Measurements from ENCODE around the gene PLXNA4. TPM values are rescaled to one million over a fixed set of nuclear protein-coding genes. Genes with fewer than 3 reads are reported as not detected.
A peak's percentile ranks its signal among the peaks of the same experiment; 100 is the strongest.

Gene PLXNA4
- total and polyA plus RNA-seq, 2 experiments from 2014 or later, result 0.08 to 0.80 TPM

DNA sequence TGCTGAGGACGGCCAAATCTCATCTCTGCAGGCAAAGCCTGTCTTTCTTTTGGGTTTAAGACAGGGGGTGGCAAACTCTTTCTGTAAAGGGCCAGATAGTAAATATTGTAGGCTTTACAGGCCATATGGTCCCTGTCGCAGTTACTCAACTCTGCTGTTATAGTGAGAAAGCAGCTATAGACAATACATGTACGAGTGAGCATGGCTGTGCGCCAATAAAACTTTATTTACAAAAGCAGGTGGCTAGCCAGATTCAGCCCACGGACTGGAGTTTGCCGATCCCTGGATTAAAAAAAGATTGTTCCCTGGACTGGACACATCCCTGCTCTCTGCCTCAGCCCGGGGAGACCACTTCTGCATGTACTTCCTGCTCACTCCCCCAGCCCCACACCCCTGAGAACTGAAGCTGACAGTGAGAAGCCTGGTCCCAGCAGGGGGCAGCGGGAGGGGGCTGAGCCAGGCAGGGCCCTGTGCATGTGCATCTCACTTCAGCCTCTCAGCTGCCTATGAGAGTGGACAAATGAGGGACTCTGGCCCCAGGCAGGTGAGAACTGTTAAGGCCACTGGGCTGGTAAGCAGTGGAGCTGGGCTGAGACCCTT, 392.4 kb downstream of the PLXNA4 start:
- Mint-ChIP-seq H3K27ac (no peak overlapping the region), H3K4me1 (peaks cover 32% of the 10 kb centered on the region), H3K9me3 (peaks cover 22% of the 10 kb centered on the region), H3K36me3 (ENCODE audit: low read depth) (peaks cover 22% of the 10 kb centered on the region), H3K4me3 (no peak overlapping the region), H3K27me3 (ENCODE audit: insufficient read depth, low read depth, poor library complexity) (peaks cover 12% of the 10 kb centered on the region)
- no peak for TF ChIP-seq EZH2phosphoT487 (IDR thresholded peaks at IDR 0.05; ENCODE audit: unreplicated experiment)
- no peak for TF ChIP-seq JUNB (IDR thresholded peaks at IDR 0.05; ENCODE audit: unreplicated experiment)
- TF ChIP-seq, protein P1, sequence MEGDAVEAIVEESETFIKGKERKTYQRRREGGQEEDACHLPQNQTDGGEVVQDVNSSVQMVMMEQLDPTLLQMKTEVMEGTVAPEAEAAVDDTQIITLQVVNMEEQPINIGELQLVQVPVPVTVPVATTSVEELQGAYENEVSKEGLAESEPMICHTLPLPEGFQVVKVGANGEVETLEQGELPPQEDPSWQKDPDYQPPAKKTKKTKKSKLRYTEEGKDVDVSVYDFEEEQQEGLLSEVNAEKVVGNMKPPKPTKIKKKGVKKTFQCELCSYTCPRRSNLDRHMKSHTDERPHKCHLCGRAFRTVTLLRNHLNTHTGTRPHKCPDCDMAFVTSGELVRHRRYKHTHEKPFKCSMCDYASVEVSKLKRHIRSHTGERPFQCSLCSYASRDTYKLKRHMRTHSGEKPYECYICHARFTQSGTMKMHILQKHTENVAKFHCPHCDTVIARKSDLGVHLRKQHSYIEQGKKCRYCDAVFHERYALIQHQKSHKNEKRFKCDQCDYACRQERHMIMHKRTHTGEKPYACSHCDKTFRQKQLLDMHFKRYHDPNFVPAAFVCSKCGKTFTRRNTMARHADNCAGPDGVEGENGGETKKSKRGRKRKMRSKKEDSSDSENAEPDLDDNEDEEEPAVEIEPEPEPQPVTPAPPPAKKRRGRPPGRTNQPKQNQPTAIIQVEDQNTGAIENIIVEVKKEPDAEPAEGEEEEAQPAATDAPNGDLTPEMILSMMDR (conservative IDR thresholded peaks at IDR 0.05; ENCODE audit: low read depth in 2 of 2), result peak in 1 of 2 experiments; percentile 20; a peak in 1 of 4 replicates
- Histone ChIP-seq H3K27me3 (ENCODE audit: insufficient read depth) (no peaks in the 10 kb centered on the region), H3K4me2 (no peak overlapping the region), H4K20me1 (replicated peaks; ENCODE audit: insufficient read depth) (no peaks in the 10 kb centered on the region), H3K27ac (ENCODE audit: low read depth) (no peak overlapping the region), H3K4me1 (ENCODE audit: insufficient read depth) (peaks cover 20% of the 10 kb centered on the region), H3K79me2 (replicated peaks; ENCODE audit: insufficient read depth) (no peaks in the 10 kb centered on the region), H2AFZ (peak overlapping the region; percentile 63; the same call in 1 of the 2 replicates), H3F3A (replicated peaks; ENCODE audit: low read depth) (0 out of 2 replicates have a peak, but pooled peaks cover 4% of the 10 kb centered on the region), H3K36me3 (ENCODE audit: insufficient read depth) (0 out of 2 replicates have a peak, but pooled peaks cover 3% of the 10 kb centered on the region), H3K4me3 (no peak overlapping the region), H3K9me2 (ENCODE audit: insufficient read depth) (no peaks in the 10 kb centered on the region)
- no peak; the same call in 2 of the 3 replicates for ATAC-seq
- DNase-seq (ENCODE audit: low spot score), result peak; percentile 43

DNA sequence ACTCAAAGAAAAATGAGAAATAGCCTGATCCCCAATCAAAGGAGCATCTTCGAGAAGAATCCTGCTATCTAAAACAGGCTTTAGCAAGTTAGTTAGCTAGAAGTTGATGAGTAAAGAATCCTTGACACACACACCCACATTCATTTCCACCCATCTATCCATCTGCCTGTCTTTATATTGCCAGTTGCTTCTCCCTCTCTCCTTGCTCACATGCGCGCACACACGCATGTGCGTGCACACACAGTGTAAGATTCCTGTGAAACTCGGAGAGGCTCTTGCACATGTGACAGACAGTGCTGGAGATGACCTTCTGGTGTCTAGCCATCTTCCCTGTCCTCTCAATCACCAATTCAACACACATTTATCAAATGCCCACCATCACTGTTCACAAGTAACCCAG, 393.3 kb downstream of the PLXNA4 start:
- H3K36me3 Mint-ChIP-seq (ENCODE audit: low read depth), result peaks cover 20% of the 10 kb centered on the region
- H3K4me3 ChIP-seq, result no peak overlapping the region
- DNase-seq (ENCODE audit: low spot score) (no peak), ATAC-seq (no peak)
- no peaks in the 10 kb centered on the region for H3K79me2 ChIP-seq (replicated peaks; ENCODE audit: insufficient read depth)
- peaks cover 10% of the 10 kb centered on the region for H3K27me3 Mint-ChIP-seq (ENCODE audit: insufficient read depth, low read depth, poor library complexity)
- no peaks in the 10 kb centered on the region for H3K9me2 ChIP-seq (ENCODE audit: insufficient read depth)
- no peak overlapping the region for H2AFZ ChIP-seq
- peaks cover 25% of the 10 kb centered on the region for H3K4me1 Mint-ChIP-seq
- H4K20me1 ChIP-seq (replicated peaks; ENCODE audit: insufficient read depth), result no peaks in the 10 kb centered on the region
- H3K27ac ChIP-seq (ENCODE audit: low read depth), result no peak overlapping the region
- 0 out of 2 replicates have a peak, but pooled peaks cover 4% of the 10 kb centered on the region for H3F3A ChIP-seq (replicated peaks; ENCODE audit: low read depth)
- H3K27me3 ChIP-seq (ENCODE audit: insufficient read depth), result no peaks in the 10 kb centered on the region
- H3K4me1 ChIP-seq (ENCODE audit: insufficient read depth), result peaks cover 15% of the 10 kb centered on the region
- H3K27ac Mint-ChIP-seq, result no peak overlapping the region
- no peak overlapping the region for H3K4me3 Mint-ChIP-seq
- no peak overlapping the region for H3K4me2 ChIP-seq
- 0 out of 2 replicates have a peak, but pooled peaks cover 3% of the 10 kb centered on the region for H3K36me3 ChIP-seq (ENCODE audit: insufficient read depth)
- H3K9me3 Mint-ChIP-seq, result peaks cover 21% of the 10 kb centered on the region
- TF ChIP-seq NANOG (IDR thresholded peaks at IDR 0.05; ENCODE audit: borderline replicate concordance) (no peak), ZNF331 (CRISPR knock-in tag; IDR thresholded peaks at IDR 0.05; ENCODE audit: low read depth) (no peak), JUNB (IDR thresholded peaks at IDR 0.05; ENCODE audit: unreplicated experiment) (no peak), EZH2 (IDR thresholded peaks at IDR 0.05; ENCODE audit: low read depth, unreplicated experiment) (no peak), EZH2phosphoT487 (IDR thresholded peaks at IDR 0.05; ENCODE audit: unreplicated experiment) (no peak), POLR2AphosphoS5 (IDR thresholded peaks at IDR 0.05; ENCODE audit: low read depth) (no peak), ZNF114 (CRISPR knock-in tag; IDR thresholded peaks at IDR 0.05) (no peak), STAT1 (IDR thresholded peaks at IDR 0.05; ENCODE audit: unreplicated experiment) (no peak), CREB1 (CRISPR knock-in tag; IDR thresholded peaks at IDR 0.05; ENCODE audit: low read depth) (no peak), ZNF462 (CRISPR knock-in tag; IDR thresholded peaks at IDR 0.05) (no peak)
- TF ChIP-seq, protein P1 (conservative IDR thresholded peaks at IDR 0.05; ENCODE audit: low read depth in 2 of 2), result no peak

Measured in GM23338 (cell line).